Measurements from ENCODE around the gene FAF1.

Gene FAF1

DNA sequence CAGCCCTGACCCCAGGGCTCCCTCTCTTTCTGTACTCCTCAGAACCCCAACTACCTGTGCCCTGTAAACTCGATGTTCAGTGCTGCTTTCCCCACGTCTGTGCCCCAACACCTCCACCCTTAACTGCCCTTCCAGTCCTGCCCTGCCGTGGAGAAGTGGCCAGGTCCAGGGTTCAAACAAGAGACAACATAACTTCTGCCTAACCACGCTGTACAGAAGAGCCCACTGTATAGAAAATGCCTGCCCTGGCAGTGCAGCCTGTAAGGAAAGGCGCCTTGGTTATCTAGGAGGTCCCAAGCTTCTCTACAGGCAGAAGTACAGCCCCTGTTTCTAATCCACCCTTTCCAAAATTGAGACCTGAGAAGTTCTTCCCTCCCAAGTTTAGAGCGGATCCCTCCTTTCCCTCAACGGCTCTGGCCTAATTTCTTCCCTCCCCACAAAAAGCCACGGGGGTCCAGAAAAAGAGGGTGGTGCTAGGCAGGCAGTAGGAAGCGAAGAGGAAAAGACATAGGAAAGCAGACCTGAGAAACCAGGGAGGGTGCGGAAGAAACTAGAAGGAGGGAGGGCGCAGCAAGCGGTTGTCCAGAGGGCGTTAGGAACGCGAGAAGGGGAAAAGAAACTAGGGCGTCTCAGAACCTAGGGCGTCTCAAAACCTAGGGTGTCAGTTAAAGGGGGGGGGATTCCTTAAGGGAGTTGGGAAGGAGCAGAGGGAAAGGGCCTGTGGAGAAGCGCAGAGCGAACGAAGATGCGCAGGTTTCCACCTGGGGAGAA lies 540.0 kb downstream of the FAF1 start:
- TF ChIP-seq CTCF (IDR thresholded peaks at IDR 0.05; ENCODE audit: insufficient read depth, low read depth, low read length, missing control alignments) = no peak

GRCh38 chr1:50419192-50419906 lies 540.7 kb downstream of the FAF1 start:
- DNase-seq (ENCODE audit: low read depth) = no peak
- TF ChIP-seq CTCF (IDR thresholded peaks at IDR 0.05; ENCODE audit: insufficient read depth, low read depth, low read length, missing control alignments) = no peak
- no peak overlapping the region for H3K4me3 ChIP-seq (ENCODE audit: low read depth, low read length)

More for the DNA sequence above, 540.0 kb downstream of the FAF1 start:
- H3K4me3 ChIP-seq (ENCODE audit: low read depth, low read length) = no peak overlapping the region
- no peak for DNase-seq (ENCODE audit: low read depth)

GRCh38 chr1:50418600-50419109 lies 541.4 kb downstream of the FAF1 start:
- DNase-seq (ENCODE audit: low read depth) = no peak
- H3K4me3 ChIP-seq (ENCODE audit: low read depth, low read length) = no peak overlapping the region
- TF ChIP-seq CTCF (IDR thresholded peaks at IDR 0.05; ENCODE audit: insufficient read depth, low read depth, low read length, missing control alignments) = no peak

DNA sequence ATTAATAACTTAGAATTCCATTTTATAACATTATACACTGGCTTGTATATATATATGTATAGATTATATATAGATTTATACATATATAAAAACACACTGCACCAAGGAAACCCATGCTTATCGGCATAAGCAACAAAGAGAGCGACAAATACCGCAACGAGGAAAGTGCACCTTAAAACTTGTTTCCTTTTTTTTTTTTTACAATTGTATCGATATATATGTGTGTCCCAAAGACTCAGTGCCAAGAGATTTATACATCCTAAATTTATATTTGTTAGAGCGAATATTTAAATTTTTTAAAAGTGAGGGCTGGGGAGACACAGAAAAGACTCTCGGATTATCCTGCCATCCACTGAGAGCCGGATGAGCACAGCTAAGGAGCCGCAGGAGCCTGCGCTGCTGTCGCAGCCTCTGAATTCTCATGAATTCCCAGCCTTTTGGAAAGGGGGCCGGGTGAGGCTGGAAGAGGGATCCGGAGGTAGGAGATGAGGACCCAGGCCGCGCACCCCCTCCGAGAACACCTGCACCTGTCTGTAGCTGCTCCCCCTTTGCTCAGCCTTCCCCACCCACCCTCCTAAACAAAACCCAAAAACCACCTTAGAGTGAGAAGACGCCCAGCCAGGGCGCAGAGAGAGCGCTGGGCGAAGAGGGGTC lies 542.0 kb downstream of the FAF1 start:
- no peak overlapping the region for H3K4me3 ChIP-seq (ENCODE audit: low read depth, low read length)
- TF ChIP-seq CTCF (IDR thresholded peaks at IDR 0.05; ENCODE audit: insufficient read depth, low read depth, low read length, missing control alignments) = no peak
- DNase-seq (ENCODE audit: low read depth) = no peak

DNA sequence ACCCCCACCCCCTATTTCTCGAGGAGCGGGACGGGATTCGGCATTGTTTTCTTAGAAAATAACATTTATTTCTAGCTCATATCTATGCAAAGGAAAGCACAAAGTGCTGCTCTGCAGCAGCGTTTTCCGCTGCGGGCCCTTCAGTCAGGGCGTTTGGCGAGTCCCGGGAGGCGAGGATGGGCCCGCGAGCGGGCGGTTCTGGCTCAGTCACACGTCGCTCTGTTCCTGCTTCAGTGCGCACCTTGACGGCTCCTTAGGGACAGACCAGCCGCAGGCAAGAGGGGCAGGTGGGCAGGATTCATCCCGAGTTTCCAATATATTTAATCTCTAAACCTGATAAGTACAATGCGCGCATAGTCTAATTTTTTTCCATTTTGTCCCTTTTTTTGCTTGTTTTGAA lies 542.6 kb downstream of the FAF1 start:
- TF ChIP-seq CTCF (IDR thresholded peaks at IDR 0.05; ENCODE audit: insufficient read depth, low read depth, low read length, missing control alignments) = no peak
- H3K4me3 ChIP-seq (ENCODE audit: low read depth, low read length) = no peak overlapping the region

DNA sequence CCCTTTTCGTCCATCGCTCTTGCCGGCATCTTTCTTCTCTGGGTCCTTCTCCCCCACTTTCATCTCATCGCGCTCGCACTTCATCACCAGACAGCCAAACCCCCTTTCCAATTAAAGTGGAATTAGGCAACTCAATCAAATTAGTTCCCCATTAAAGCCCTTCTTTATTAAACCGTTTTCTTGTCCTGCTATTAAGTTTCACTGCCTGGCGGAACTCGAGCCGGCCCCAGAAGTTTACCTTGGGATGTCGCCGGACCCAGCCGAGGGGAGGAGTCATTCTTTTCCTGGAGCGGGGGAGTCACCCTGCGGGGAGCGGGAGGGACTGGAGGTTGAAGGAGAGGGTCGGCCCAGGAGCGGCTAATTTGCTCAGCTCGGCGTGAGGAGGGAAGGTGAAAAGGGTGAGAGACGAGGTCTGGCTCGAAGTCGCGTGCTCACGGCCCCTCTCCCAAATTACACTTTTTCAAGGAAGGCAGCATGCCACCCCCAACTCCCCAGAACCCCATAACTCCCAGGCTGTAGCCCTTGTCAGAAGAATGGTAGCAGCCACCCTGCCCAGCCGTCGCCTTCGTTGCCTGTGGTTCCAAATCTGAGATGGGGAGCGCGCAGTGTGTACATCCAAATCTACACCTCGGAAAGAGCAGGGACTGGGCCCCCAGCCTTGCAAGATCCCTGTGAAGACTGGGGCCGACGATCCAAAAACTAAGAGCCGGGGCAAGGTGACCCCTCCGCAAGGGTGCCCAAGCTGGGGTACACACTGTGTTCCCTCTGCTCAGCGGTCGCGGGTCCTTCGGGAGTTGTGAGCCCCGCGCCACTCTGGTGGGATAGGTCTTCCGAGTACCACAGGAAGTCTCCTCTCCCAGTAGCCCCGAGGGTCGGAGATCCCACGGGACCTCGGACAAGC lies 543.3 kb downstream of the FAF1 start:
- H3K4me3 ChIP-seq (ENCODE audit: low read depth, low read length) = no peak overlapping the region
- no peak for DNase-seq (ENCODE audit: low read depth)
- no peak for TF ChIP-seq CTCF (IDR thresholded peaks at IDR 0.05; ENCODE audit: insufficient read depth, low read depth, low read length, missing control alignments)

More for the DNA sequence above, 542.6 kb downstream of the FAF1 start:
- no peak for DNase-seq (ENCODE audit: low read depth)

Data from GM12865 (cell line).